D721Med (cell line): ENCODE results near the gene AFF4.

Experiments
- DNase-seq: peaks from one replicate; pipeline ENCODE4 v3.0.0; 2011; ENCODE audit warnings: low spot score; ENCODE audit not compliant: insufficient read length
- FAIRE-seq: peaks from 2 replicates; lab custom pipeline; 2011; peaks lifted over from hg19 to GRCh38; lab: Jason Lieb, UNC
- CTCF ChIP-seq: IDR thresholded peaks from 2 replicates; pipeline ENCODE4 v1.5.1; 2012; ENCODE audit warnings: mild to moderate bottlenecking, control low read depth; ENCODE audit not compliant: insufficient read depth; ENCODE audit errors: missing control alignments

Gene AFF4

GRCh38 chr5:132832612-132833011 is 130.8 kb downstream of the AFF4 start:
- no peak for TF ChIP-seq CTCF
- no peak for FAIRE-seq
- DNase-seq: no peak

- TF ChIP-seq CTCF: no peak
- DNase-seq (no peak), FAIRE-seq (no peak)
Measured at GRCh38 chr5:132831095-132831860, 132.2 kb downstream of the AFF4 start.

- FAIRE-seq (no peak), DNase-seq (no peak)
- no peak for TF ChIP-seq CTCF
Measured at GRCh38 chr5:132830436-132831094, 132.9 kb downstream of the AFF4 start, which contains the start of gene SHROOM1. Gene SHROOM1, minus strand, starts transcription at chr5:132830647. Its CDS starts 4,507 bp downstream, at chr5:132826140.

GRCh38 chr5:132829742-132830435 is 133.5 kb downstream of the AFF4 start:
- FAIRE-seq: no peak
- TF ChIP-seq CTCF: peak; percentile 66

GRCh38 chr5:132828846-132829494 is 134.5 kb downstream of the AFF4 start:
- FAIRE-seq: no peak
- no peak for DNase-seq
- TF ChIP-seq CTCF: no peak

More at GRCh38 chr5:132829742-132830435, 133.5 kb downstream of the AFF4 start:
- peak; percentile 91 for DNase-seq

GRCh38 chr5:132827943-132828673 is 135.3 kb downstream of the AFF4 start:
- DNase-seq (no peak), FAIRE-seq (no peak)
- TF ChIP-seq CTCF: no peak
